Measurements from ENCODE around the gene NWD2. TPM values are rescaled to one million over a fixed set of nuclear protein-coding genes. Genes with fewer than 3 reads are reported as not detected.

NWD2 gene
- total and polyA plus RNA-seq, 9 of the 15 experiments (the other 6 are each of a cell fraction or from before 2014, with no cell fraction given): not detected

- in situ Hi-C loops (cut with MboI): no loop called here
- ATAC-seq: no peak
- no peak overlapping the region for H3K9ac ChIP-seq (ENCODE audit: insufficient read depth in 1 of 2, low read depth in 2 of 2, low read length in 2 of 2)
Observed at GRCh38 chr4:37322122-37322521, 77.6 kb downstream of the NWD2 start.

More at GRCh38 chr4:37322122-37322521, 77.6 kb downstream of the NWD2 start:
- Histone ChIP-seq H4K20me1 (replicated peaks; ENCODE audit: control insufficient read depth, insufficient read depth, low read length) (no peaks in the 10 kb centered on the region), H3K9me3 (replicated peaks; ENCODE audit: control insufficient read depth, insufficient read depth, low read depth, low read length) (no peaks in the 10 kb centered on the region), H3K4me2 (ENCODE audit: insufficient read depth, low read length) (no peak overlapping the region), H3K36me3 (ENCODE audit: control insufficient read depth, insufficient read depth, low read length) (no peaks in the 10 kb centered on the region), H2AFZ (ENCODE audit: low read depth, low read length) (no peak overlapping the region), H3K4me3 (no peak overlapping the region), H3K9me1 (ENCODE audit: control insufficient read depth, insufficient read depth, low read length) (no peaks in the 10 kb centered on the region), H3K4me1 (replicated peaks in 1 of 2; ENCODE audit: control insufficient read depth in 2 of 2, insufficient read depth in 2 of 2, low read length in 2 of 2) (no peaks in the 10 kb centered on the region), H3K79me2 (ENCODE audit: control insufficient read depth, insufficient read depth, low read length) (no peaks in the 10 kb centered on the region), H3K27me3 (ENCODE audit: control insufficient read depth in 2 of 2, insufficient read depth in 2 of 2, low read length in 2 of 2) (no peaks in the 10 kb centered on the region), H3K27ac (ENCODE audit: extremely low read depth, low read depth, low read length) (no peak overlapping the region)
- ChIA-PET CTCF (ENCODE audit: low intra/inter-chr PET ratio) (no interaction called here), POLR2A (no interaction called here)
- DNase-seq (ENCODE audit: extremely low read depth in 1 of 4, low spot score in 3 of 4) (no peak), FAIRE-seq (no peak)
- TF ChIP-seq RBM25 (IDR thresholded peaks at IDR 0.05; ENCODE audit: low read depth, low read length, severe bottlenecking): no peak
- no peak for TF ChIP-seq ZNF41 (CRISPR knock-in tag; conservative IDR thresholded peaks at IDR 0.05)
- no peak for TF ChIP-seq FIP1L1 (IDR thresholded peaks at IDR 0.05; ENCODE audit: low read depth, low read length, poor library complexity, severe bottlenecking)
- TF ChIP-seq ZBTB49 (CRISPR knock-in tag; IDR thresholded peaks at IDR 0.05; ENCODE audit: borderline replicate concordance): no peak
- TF ChIP-seq ZNF644 (tag; IDR thresholded peaks at IDR 0.05; ENCODE audit: low read depth): no peak
- no peak for TF ChIP-seq HNRNPLL (IDR thresholded peaks at IDR 0.05; ENCODE audit: low read depth, low read length, poor library complexity, severe bottlenecking)
- TF ChIP-seq CBX5 (IDR thresholded peaks at IDR 0.05; ENCODE audit: borderline replicate concordance, low read depth): no peak
- no peak for TF ChIP-seq ZNF696 (CRISPR knock-in tag; conservative IDR thresholded peaks at IDR 0.05)
- BruUV-seq (replicated peaks): no TSS peak
- intact Hi-C loops (cut with micrococcal nuclease): no loop called here
- 0% methylated on average over 2 of the region's 2 CpGs for WGBS (ENCODE audit: insufficient coverage, low coverage, missing lambda C conversion rate)
